ACC112 (cell line): ENCODE measurements around the gene REG4.
"Not testable (repeated sequence)": the region's sequence is repeated elsewhere in the genome, so short reads cannot be mapped to it uniquely, and the experiment has no call there.

Experiments used
- H2AFZ ChIP-seq: fragments of 200-600 bp; sonication (generic); one replicate; pipeline ENCODE4 v1.6.0; 2017; ENCODE audit warnings: antibody characterized with exemption, low read length; ENCODE audit not compliant: unreplicated experiment
- H3K27ac ChIP-seq: fragments of 200-600 bp; sonication (generic); 2 replicates; pipeline ENCODE4 v1.5.1; 2014; ENCODE audit warnings: low read depth, mild to moderate bottlenecking, antibody characterized with exemption, low read length, moderate library complexity
- H3K27me3 ChIP-seq: fragments of 200-600 bp; sonication (generic); 2 replicates; pipeline ENCODE4 v1.6.1; 2014; ENCODE audit warnings: mild to moderate bottlenecking, antibody characterized with exemption, low read length, moderate library complexity, mixed read lengths; ENCODE audit not compliant: insufficient read depth
- H3K36me3 ChIP-seq: fragments of 200-600 bp; sonication (generic); 2 replicates; pipeline ENCODE4 v1.6.1; 2016; ENCODE audit warnings: mild to moderate bottlenecking, antibody characterized with exemption, low read length, moderate library complexity, mixed read lengths; ENCODE audit not compliant: insufficient read depth
- H3K4me1 ChIP-seq: fragments of 200-600 bp; sonication (generic); one replicate; pipeline ENCODE4 v1.6.1; 2016; ENCODE audit warnings: low read length, mixed read lengths; ENCODE audit not compliant: insufficient read depth, unreplicated experiment, control insufficient read depth
- H3K4me3 ChIP-seq: fragments of 200-600 bp; sonication (generic); 2 replicates; pipeline ENCODE4 v1.5.1; 2014; ENCODE audit warnings: mild to moderate bottlenecking, low read depth, low read length
- H3K79me2 ChIP-seq: fragments of 200-600 bp; sonication (generic); one replicate; pipeline ENCODE4 v1.6.0; 2016; ENCODE audit warnings: low read length; ENCODE audit not compliant: control insufficient read depth, unreplicated experiment, insufficient read depth

Gene REG4

DNA sequence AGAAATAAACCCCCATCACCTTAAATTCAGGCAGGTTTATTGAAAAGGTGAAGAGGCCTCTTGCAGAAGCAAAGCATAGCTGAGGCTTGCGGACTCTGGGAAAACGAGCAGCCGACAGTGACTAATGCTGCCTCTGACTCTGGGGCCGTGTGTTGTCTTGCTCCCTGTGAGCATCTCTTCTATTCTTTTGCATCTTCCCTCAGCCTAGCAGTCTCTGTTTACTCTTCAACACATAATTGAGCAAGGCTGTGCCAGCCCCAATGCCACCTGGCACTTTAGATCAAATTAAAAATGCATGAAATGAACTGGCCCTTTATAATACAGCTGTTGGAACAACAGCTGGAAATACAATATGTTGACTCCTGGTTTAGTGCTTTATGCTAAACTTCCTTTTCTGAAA lies 18.4 kb upstream of the REG4 start:
- Histone ChIP-seq H3K27me3 (peaks cover 29% of the 10 kb centered on the region), H3K4me1 (no peaks in the 10 kb centered on the region), H3K4me3 (no peak overlapping the region), H3K79me2 (no peaks in the 10 kb centered on the region), H3K36me3 (no peaks in the 10 kb centered on the region), H3K27ac (no peak overlapping the region), H2AFZ (no peak overlapping the region)

DNA sequence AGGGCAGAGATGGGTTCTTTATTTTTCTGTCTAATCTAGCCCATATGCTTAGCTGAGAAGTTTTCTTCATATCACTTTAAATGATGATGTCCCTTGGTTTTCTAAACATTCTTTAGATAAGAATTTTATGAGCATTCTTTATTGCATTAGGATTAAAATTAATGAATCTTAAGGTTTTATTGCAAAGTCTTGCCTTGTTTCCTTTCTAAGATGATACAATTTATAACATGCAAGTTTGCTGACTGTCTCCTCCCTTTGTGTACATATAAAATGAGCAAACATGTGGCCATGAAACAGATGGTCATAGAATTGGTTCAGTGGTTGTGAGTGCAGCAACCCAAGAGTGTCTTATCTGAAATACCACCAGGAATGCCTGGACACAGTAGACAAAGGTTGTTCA lies 17.7 kb upstream of the REG4 start:
- H3K27me3 ChIP-seq = peaks cover 33% of the 10 kb centered on the region
- not testable (repeated sequence) for H3K79me2 ChIP-seq, H3K27ac ChIP-seq, H3K36me3 ChIP-seq, H3K4me3 ChIP-seq, H3K4me1 ChIP-seq, H2AFZ ChIP-seq

DNA sequence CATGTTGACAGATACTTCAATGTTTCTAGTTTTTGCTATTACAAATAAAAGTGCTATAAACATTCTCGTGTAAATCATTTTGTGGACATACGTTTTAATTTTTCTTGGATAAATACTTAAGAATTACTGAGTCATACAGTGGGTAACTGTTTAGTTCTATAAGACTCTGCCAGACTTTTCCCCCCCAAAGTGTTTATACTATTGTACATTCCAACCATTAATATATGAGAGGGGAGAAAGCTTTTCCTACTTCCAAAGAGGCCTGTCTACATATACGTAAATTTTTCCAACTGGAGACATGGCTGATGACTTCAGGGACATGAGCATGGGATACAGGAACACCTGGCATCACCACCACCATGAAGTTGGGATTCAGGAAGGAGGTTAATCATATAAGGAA lies 17.0 kb upstream of the REG4 start:
- Histone ChIP-seq H3K79me2 (no peaks in the 10 kb centered on the region), H3K4me1 (no peaks in the 10 kb centered on the region), H2AFZ (no peak overlapping the region), H3K36me3 (no peaks in the 10 kb centered on the region), H3K4me3 (no peak overlapping the region), H3K27me3 (peaks cover 36% of the 10 kb centered on the region), H3K27ac (no peak overlapping the region)

DNA sequence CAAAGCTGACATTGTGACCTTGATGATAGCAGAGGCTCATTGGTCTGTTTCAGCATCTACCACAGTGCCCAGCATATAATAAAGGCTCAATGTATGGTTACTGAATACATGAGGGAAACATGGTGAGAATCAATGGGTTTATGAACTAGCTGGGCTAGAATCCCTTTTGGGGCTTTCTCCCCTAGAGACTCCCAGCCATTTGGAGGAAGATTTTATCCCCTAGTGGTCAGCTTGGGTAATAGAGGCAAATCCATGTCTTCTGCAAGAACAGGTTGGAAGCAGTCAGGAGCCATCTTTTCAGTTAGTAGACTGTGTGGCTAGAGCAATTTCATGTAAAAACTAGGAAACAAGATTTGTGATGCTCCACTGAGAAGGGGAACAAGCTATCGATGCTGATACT lies 15.8 kb upstream of the REG4 start:
- H3K79me2 ChIP-seq = no peaks in the 10 kb centered on the region
- H3K27ac ChIP-seq = no peak overlapping the region
- H2AFZ ChIP-seq = no peak overlapping the region
- H3K4me3 ChIP-seq = no peak overlapping the region
- H3K36me3 ChIP-seq = no peaks in the 10 kb centered on the region
- H3K27me3 ChIP-seq = peaks cover 35% of the 10 kb centered on the region
- H3K4me1 ChIP-seq = no peaks in the 10 kb centered on the region

DNA sequence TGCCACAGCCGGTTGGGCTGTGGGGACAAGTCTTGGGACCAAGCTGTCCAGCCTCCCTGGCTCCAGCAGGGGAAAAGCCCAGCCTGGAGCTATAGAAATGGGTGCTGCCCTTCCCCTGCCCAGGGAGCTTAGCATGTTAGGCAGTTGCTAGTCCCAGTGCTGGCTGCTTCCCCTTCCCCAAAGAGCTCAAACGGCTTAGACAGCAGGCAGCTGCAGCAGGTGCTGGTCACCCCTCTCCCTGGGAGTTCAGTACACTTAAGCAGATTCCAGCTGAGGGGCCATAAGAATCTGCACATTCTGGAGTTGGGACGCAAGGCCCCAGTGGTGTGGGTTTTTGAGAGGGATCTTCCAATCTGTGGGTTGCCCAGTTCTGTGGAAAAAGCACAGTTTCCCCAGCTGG lies 11.1 kb upstream of the REG4 start:
- H2AFZ ChIP-seq = no peak overlapping the region
- no peak overlapping the region for H3K27ac ChIP-seq
- peaks cover 23% of the 10 kb centered on the region for H3K27me3 ChIP-seq

DNA sequence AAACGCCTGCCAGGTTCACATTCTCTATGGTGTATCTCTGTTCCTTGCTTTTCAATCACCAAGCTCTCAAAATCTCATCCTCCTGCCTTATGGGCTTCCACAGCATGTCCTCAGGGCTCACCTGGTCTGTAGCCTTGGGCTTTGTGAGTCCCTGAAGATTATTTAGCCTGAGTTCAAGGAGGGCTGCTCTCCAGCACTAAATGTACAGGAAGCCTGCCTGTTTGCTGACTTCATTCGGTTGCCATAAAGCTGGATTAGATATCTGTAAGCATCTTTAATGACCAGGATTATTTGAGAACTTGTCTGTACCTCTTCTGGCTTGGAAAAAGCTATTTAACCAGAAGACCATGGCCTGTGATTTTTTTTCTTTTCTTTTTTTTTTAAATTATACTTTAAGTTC lies 6.9 kb upstream of the REG4 start:
- H2AFZ ChIP-seq = no peak overlapping the region
- H3K27me3 ChIP-seq = peaks cover 10% of the 10 kb centered on the region
- H3K4me1 ChIP-seq = no peaks in the 10 kb centered on the region
- no peak overlapping the region for H3K27ac ChIP-seq
- no peak overlapping the region for H3K4me3 ChIP-seq
- no peaks in the 10 kb centered on the region for H3K79me2 ChIP-seq
- no peaks in the 10 kb centered on the region for H3K36me3 ChIP-seq

More for the DNA sequence above, 11.1 kb upstream of the REG4 start:
- no peaks in the 10 kb centered on the region for H3K36me3 ChIP-seq
- H3K79me2 ChIP-seq = no peaks in the 10 kb centered on the region
- no peak overlapping the region for H3K4me3 ChIP-seq
- H3K4me1 ChIP-seq = no peaks in the 10 kb centered on the region

DNA sequence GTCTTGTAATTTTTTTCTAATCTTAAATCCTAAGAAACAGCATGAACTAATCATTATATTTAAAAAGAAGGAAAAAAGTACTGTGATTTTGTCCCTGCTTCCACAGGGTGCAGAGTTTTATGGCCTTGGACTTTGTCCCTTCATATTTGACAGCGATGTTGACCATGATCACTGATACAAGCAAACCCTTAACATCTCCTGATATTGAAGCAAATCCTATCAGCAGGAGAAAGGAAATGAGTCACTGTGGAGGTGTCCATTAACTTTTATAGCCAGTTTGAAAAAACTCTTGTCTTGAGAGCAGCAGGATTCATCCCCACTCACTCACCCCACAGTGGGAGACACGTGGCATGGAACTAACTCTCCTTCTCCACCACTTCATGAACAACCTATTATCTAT lies 5.1 kb upstream of the REG4 start:
- Histone ChIP-seq H3K27me3 (peaks cover 19% of the 10 kb centered on the region; the same call in 1 of the 2 replicates), H3K4me3 (no peak overlapping the region), H3K4me1 (no peaks in the 10 kb centered on the region), H3K36me3 (no peaks in the 10 kb centered on the region), H3K27ac (no peak overlapping the region), H3K79me2 (no peaks in the 10 kb centered on the region), H2AFZ (no peak overlapping the region)

DNA sequence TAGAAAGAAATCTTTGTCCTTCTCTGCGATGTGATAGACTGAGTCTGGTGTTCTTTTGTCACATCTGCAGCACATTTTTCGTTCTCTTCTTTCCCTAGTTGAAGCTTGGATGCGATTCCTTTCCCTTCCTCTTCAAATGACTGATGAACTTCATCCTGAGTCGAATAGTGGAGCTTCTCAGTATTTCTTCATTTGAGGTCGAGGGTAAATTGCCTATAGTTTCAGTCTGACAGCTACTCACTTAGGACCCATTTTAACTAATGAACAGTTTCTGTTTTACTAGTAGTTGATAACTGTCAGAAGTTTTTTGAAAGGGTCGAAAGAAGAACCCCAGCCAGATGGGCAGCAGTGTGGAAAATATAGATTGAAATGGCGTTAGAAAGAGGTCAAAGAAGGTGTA lies 4.7 kb upstream of the REG4 start:
- no peak overlapping the region for H3K27ac ChIP-seq
- H3K36me3 ChIP-seq = no peaks in the 10 kb centered on the region
- H2AFZ ChIP-seq = no peak overlapping the region
- no peak overlapping the region for H3K4me3 ChIP-seq
- H3K4me1 ChIP-seq = no peaks in the 10 kb centered on the region
- no peaks in the 10 kb centered on the region for H3K79me2 ChIP-seq
- H3K27me3 ChIP-seq = peaks cover 22% of the 10 kb centered on the region; the same call in 1 of the 2 replicates

DNA sequence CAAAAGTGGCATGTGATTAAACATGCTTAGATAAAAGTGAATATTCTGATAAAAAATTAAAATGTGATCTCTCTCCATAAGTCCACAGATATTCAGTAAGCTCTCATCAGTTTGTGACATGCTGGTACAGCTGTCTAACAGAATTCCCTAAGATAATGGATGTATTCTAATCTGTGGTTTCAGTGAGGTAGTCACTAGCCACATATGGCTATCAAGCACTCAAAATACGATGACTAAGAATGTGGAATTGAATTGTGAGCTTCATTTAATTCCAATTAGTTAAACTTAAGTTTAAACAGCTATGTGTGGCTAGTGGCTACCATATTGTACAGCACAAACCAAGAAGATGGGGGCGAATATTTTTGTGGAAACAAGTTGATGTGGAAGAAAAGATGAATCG lies 4.1 kb upstream of the REG4 start:
- H3K27ac ChIP-seq = no peak overlapping the region
- H3K4me3 ChIP-seq = no peak overlapping the region
- H3K4me1 ChIP-seq = no peaks in the 10 kb centered on the region
- H2AFZ ChIP-seq = no peak overlapping the region
- no peaks in the 10 kb centered on the region for H3K36me3 ChIP-seq
- no peaks in the 10 kb centered on the region for H3K79me2 ChIP-seq
- H3K27me3 ChIP-seq = peaks cover 23% of the 10 kb centered on the region; the same call in 1 of the 2 replicates

DNA sequence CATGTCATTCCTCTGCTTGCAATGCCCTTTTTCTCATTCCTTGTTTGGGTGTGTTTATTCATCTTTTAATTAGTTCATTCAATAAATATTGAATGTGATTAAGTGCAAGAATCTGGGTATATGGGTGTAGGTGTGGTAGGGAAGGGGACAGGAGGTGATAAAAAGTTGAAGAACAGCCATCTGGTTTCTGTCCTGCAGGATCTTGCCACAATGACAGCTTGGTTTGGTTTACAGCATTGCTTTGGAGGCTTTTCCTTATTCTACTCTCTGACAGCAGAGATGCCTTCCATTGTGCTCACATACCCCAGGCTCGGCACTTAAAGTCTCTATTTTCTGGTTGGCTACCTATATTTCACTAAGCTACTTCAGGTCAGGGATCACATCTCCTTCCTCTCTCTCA lies 3.0 kb upstream of the REG4 start:
- Histone ChIP-seq H2AFZ (no peak overlapping the region), H3K27me3 (peaks cover 23% of the 10 kb centered on the region; the same call in 1 of the 2 replicates), H3K4me3 (no peak overlapping the region), H3K79me2 (no peaks in the 10 kb centered on the region), H3K4me1 (no peaks in the 10 kb centered on the region), H3K36me3 (no peaks in the 10 kb centered on the region), H3K27ac (no peak overlapping the region)

DNA sequence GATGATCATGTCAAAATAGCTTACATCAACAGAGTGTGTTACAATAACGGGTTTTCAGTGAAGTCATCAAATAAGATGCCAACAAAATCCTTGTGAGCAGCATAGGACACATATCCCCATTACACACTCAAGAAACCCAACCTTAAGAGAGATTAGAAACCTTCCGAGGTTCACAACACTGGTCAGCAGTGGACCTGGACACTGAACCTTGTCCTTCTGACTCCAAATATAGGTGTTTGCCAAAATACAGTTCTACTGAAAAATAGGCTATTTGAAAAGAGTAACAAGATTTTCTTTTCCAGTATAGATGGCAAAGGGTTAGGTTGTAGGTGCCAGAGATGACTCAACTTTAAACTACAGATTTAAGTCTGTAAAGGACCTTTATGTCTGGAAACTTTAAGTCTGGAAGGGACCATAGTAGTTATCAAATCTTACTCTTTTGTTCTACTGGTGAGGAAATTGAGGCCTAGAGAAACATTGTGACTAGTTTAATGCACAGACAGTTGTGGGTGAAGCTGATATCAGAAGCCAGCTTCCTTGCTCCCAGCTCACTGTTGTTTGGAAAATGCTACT lies 811 bp upstream of the REG4 start:
- H3K79me2 ChIP-seq = no peaks in the 10 kb centered on the region
- H3K36me3 ChIP-seq = no peaks in the 10 kb centered on the region
- H3K27ac ChIP-seq = no peak overlapping the region
- H3K4me3 ChIP-seq = no peak overlapping the region
- H3K27me3 ChIP-seq = peaks cover 35% of the 10 kb centered on the region
- H3K4me1 ChIP-seq = no peaks in the 10 kb centered on the region
- no peak overlapping the region for H2AFZ ChIP-seq
